MCF 10A (cell line): ENCODE data around the gene PAPPA2. TPM values are rescaled to one million over a fixed set of nuclear protein-coding genes. Genes with fewer than 3 reads are reported as not detected.

Source experiments
- BruUV-seq: library from RNA; stranded (reverse); fragments of 400-500 nt; replicated peaks from 2 replicates; lab custom pipeline; 2021; lab: Mats Ljungman, UMichigan
- CTCF ChIA-PET: fragments of 300-600 bp; sonication (Branson Sonifier 250); formaldehyde crosslinking; extraction: SDS; loops from one replicate; lab custom pipeline; 2021; ENCODE audit warnings: antibody characterized with exemption, inconsistent platforms; lab: Yijun Ruan, JAX
- POLR2A ChIA-PET: fragments of 300-600, 350-650 bp; sonication (Branson Sonifier 250); formaldehyde crosslinking; extraction: SDS; loops from one replicate; lab custom pipeline; 2020; ENCODE audit warnings: antibody characterized with exemption, inconsistent platforms; lab: Yijun Ruan, JAX
- DNase-seq: peaks from one replicate; pipeline ENCODE4 v3.0.0-alpha.2; 2018; ENCODE audit not compliant: unreplicated experiment
- H3K27ac Mint-ChIP-seq: one replicate; pipeline ENCODE4 v1.8.0; 2022; ENCODE audit warnings: mild to moderate bottlenecking, low read depth, mixed read lengths; ENCODE audit not compliant: unreplicated experiment
- H3K27me3 Mint-ChIP-seq: one replicate; pipeline ENCODE4 v1.8.0; 2022; ENCODE audit warnings: mixed read lengths; ENCODE audit not compliant: insufficient read depth, unreplicated experiment
- H3K36me3 Mint-ChIP-seq: one replicate; pipeline ENCODE4 v1.8.0; 2022; ENCODE audit warnings: mild to moderate bottlenecking, moderate library complexity, mixed read lengths; ENCODE audit not compliant: insufficient read depth, unreplicated experiment
- H3K4me1 Mint-ChIP-seq: one replicate; pipeline ENCODE4 v1.8.0; 2022; ENCODE audit warnings: mixed read lengths; ENCODE audit not compliant: insufficient read depth, unreplicated experiment
- H3K4me3 Mint-ChIP-seq: one replicate; pipeline ENCODE4 v1.8.0; 2022; ENCODE audit warnings: mild to moderate bottlenecking, moderate library complexity, mixed read lengths; ENCODE audit not compliant: unreplicated experiment
- H3K9me3 Mint-ChIP-seq: one replicate; pipeline ENCODE4 v1.8.0; 2022; ENCODE audit warnings: mixed read lengths; ENCODE audit not compliant: unreplicated experiment
- intact Hi-C: fragments of 100-400 bp; cut with micrococcal nuclease; formaldehyde crosslinking; loops from 2 replicates; pipeline ENCODE4 v1.14.1; 2022
- total RNA-seq: library from RNA; stranded (reverse); gene quantifications from 2 replicates; pipeline ENCODE4 v1.2.3, GENCODE V29; 2022
- TF ChIP-seq, protein P1 (sequence below): fragments of 200-600 bp; IDR thresholded peaks from one replicate; pipeline ENCODE4 v1.8.0; 2022; ENCODE audit warnings: antibody characterized with exemption, mild to moderate bottlenecking; ENCODE audit not compliant: unreplicated experiment

The PAPPA2 gene
- total RNA-seq, 1 experiment from 2014 or later, result 11.5 TPM

DNA sequence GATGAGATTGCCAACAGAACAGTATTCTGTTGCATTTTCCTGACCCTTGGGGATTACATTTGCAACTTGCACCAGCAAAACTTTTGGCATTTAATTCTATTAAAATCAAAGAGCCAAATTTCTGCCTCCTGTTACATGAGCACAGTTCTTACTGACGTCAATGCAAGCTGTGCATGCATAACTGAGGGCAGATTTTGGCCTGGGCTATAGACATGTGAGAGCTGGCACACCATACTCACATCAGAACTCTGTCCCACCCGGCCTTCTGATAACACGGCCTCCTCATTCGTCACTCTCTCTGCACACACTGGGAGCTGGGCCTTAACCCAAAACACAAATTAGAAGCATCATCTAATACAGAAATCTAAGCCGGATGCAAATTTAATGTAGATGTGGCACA is 31.5 kb downstream of the PAPPA2 start:
- DNase-seq, result no peak
- POLR2A ChIA-PET, result no interaction called here
- TF ChIP-seq, protein P1, sequence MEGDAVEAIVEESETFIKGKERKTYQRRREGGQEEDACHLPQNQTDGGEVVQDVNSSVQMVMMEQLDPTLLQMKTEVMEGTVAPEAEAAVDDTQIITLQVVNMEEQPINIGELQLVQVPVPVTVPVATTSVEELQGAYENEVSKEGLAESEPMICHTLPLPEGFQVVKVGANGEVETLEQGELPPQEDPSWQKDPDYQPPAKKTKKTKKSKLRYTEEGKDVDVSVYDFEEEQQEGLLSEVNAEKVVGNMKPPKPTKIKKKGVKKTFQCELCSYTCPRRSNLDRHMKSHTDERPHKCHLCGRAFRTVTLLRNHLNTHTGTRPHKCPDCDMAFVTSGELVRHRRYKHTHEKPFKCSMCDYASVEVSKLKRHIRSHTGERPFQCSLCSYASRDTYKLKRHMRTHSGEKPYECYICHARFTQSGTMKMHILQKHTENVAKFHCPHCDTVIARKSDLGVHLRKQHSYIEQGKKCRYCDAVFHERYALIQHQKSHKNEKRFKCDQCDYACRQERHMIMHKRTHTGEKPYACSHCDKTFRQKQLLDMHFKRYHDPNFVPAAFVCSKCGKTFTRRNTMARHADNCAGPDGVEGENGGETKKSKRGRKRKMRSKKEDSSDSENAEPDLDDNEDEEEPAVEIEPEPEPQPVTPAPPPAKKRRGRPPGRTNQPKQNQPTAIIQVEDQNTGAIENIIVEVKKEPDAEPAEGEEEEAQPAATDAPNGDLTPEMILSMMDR, result no peak
- H3K27me3 Mint-ChIP-seq, result no peaks in the 10 kb centered on the region
- no peak overlapping the region for H3K27ac Mint-ChIP-seq
- intact Hi-C loops, result no loop called here
- no TSS peak for BruUV-seq
- H3K9me3 Mint-ChIP-seq, result no peaks in the 10 kb centered on the region
- no peaks in the 10 kb centered on the region for H3K4me1 Mint-ChIP-seq
- H3K4me3 Mint-ChIP-seq, result no peak overlapping the region
- CTCF ChIA-PET, result interaction anchor here (0.5 to 1.0 kb wide), 3 partner anchors 21 to 197 kb away, joined by 3 to 4 read pairs (median 3); no protein-coding TSS in a partner anchor
- H3K36me3 Mint-ChIP-seq, result no peaks in the 10 kb centered on the region

DNA sequence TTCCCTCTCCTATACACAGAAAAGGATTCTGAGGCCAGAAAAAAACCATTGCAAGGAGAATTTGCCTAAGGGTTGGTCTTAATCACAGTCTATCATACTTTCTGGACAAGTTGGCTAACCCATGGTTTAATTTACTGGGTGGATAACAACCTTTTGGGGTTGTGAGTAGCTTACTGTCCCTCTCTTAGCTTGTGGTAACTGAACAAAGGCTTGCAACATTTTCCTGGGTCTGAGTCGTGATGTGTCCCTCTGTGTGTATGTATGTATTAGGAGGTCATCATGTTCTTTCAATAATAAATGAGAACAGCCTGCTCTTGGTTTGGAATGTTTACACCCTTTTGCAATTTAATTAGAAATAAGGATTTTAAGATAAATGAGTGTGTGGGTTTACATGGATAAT is 36.7 kb downstream of the PAPPA2 start:
- ChIA-PET CTCF (interaction anchor here (0.7 kb wide), 1 partner anchor 125 kb away, joined by 3 read pairs; no protein-coding TSS in a partner anchor), POLR2A (no interaction called here)
- DNase-seq, result no peak
- no peaks in the 10 kb centered on the region for H3K36me3 Mint-ChIP-seq
- no peaks in the 10 kb centered on the region for H3K9me3 Mint-ChIP-seq
- no peak overlapping the region for H3K4me3 Mint-ChIP-seq
- BruUV-seq, result no TSS peak
- intact Hi-C loops, result no loop called here
- peaks cover 9% of the 10 kb centered on the region for H3K27me3 Mint-ChIP-seq
- H3K27ac Mint-ChIP-seq, result no peak overlapping the region
- TF ChIP-seq, protein P1, result no peak
- H3K4me1 Mint-ChIP-seq, result no peaks in the 10 kb centered on the region

DNA sequence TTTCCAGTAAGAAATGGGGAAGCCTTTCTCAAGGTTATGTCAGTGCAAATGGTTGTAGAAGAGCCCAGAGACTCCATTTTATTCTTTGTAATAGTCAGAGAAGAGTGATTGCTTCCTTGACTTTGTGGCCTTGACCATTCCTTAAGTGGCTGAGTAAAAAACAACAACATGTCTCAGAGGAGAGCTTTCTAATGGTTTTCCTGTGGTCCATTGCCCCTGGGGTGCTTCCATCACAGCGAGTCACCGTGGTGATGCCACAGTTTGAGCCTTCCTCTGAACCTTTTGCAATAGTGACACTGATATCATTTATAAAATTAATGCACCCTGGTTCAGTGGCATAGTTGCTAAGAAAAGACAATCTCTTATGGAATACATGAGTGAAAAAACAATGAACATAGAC is 38.6 kb downstream of the PAPPA2 start:
- Mint-ChIP-seq H3K27ac (no peak overlapping the region), H3K4me1 (no peaks in the 10 kb centered on the region), H3K9me3 (peaks cover 8% of the 10 kb centered on the region), H3K36me3 (no peaks in the 10 kb centered on the region), H3K4me3 (no peak overlapping the region), H3K27me3 (peaks cover 28% of the 10 kb centered on the region)
- BruUV-seq, result no TSS peak
- CTCF ChIA-PET, result interaction anchor here (0.6 to 1.6 kb wide), 4 partner anchors 10 to 95 kb away, joined by 3 to 4 read pairs (median 3); no protein-coding TSS in a partner anchor
- TF ChIP-seq, protein P1, result no peak
- DNase-seq, result no peak
- POLR2A ChIA-PET, result no interaction called here
- intact Hi-C loops, result no loop called here

DNA sequence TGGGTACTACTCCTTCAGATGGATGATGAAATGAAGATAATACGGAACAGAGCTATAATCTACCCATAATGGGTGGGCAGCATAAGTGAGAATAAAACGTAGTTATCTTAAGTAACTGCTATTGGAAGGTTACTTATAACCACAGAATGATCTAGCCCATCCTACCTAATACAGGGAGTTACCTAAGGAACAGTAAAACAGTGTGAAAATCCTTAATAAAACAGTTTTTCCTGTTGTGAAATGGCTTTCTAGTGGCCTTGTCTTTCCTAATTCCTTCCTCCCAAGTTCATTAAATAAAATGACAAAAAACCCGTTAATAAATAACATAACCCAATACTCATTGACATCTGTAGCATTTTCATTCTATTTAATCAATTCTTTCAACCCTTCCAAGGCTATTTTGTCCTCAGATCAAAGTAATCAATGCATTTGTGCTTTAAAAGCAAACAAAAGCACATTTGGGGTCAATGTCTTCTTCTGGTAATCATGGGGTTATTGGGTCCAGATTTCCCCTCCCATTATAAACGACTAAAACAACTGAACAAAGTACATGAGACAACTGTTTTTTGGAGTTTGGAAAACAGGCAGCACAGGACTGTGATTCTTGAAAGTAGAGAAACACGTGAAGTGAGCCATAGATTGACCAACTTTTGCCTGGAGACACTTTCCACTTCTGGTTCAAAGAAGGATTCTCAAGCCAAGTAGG is 42.0 kb downstream of the PAPPA2 start:
- no peak for DNase-seq
- no peak overlapping the region for H3K27ac Mint-ChIP-seq
- H3K27me3 Mint-ChIP-seq, result peaks cover 54% of the 10 kb centered on the region
- POLR2A ChIA-PET, result no interaction called here
- no peaks in the 10 kb centered on the region for H3K4me1 Mint-ChIP-seq
- H3K36me3 Mint-ChIP-seq, result no peaks in the 10 kb centered on the region
- intact Hi-C loops, result no loop called here
- H3K4me3 Mint-ChIP-seq, result no peak overlapping the region
- TF ChIP-seq, protein P1, result no peak
- CTCF ChIA-PET, result interaction anchor here (0.6 kb wide), 1 partner anchor 1275 kb away, joined by 3 read pairs; no protein-coding TSS in a partner anchor
- peaks cover 8% of the 10 kb centered on the region for H3K9me3 Mint-ChIP-seq
- BruUV-seq, result no TSS peak
